Bronchial epithelial cell (primary cell): ENCODE data around the gene AKT3. TPM values are rescaled to one million over a fixed set of nuclear protein-coding genes. Genes with fewer than 3 reads are reported as not detected.
A peak's percentile ranks its signal among the peaks of the same experiment; 100 is the strongest.

ENCODE experiments used
- DNase-seq: peaks from one replicate; pipeline ENCODE4 v3.0.0-alpha.2; 2010; ENCODE audit warnings: low read depth
- FAIRE-seq: peaks from 2 replicates; lab custom pipeline; 2011; peaks lifted over from hg19 to GRCh38; lab: Jason Lieb, UNC
- H3K27me3 ChIP-seq: 2 replicates; pipeline ENCODE4 v1.5.1; 2011; ENCODE audit warnings: low read length; ENCODE audit not compliant: control insufficient read depth, insufficient read depth
- H3K36me3 ChIP-seq: 2 replicates; pipeline ENCODE4 v1.5.1; 2011; ENCODE audit warnings: low read length; ENCODE audit not compliant: control insufficient read depth, insufficient read depth
- H3K4me3 ChIP-seq: 2 replicates; pipeline ENCODE4 v1.5.1; 2011; ENCODE audit warnings: mild to moderate bottlenecking, low read depth, low read length, control low read depth
- CTCF ChIP-seq: IDR thresholded peaks from 2 replicates; pipeline ENCODE4 v1.5.1; 2011; ENCODE audit warnings: mild to moderate bottlenecking, moderate library complexity, low read length, control low read depth, inconsistent platforms; ENCODE audit not compliant: insufficient read depth, severe bottlenecking
- total RNA-seq: library from RNA; depleted of rRNA; stranded (reverse); fragments of >200 nt; gene quantifications from 2 replicates; pipeline ENCODE4 v1.2.1, GENCODE V29; 2014

The AKT3 gene
- total RNA-seq, 1 donor from 2014 or later = 7.9 TPM

GRCh38 chr1:243483952-243484351 is 366.1 kb downstream of the AKT3 start:
- no peak for TF ChIP-seq CTCF
- FAIRE-seq (no peak), DNase-seq (no peak)
- Histone ChIP-seq H3K4me3 (no peak overlapping the region), H3K27me3 (no peaks in the 10 kb centered on the region), H3K36me3 (peaks cover 3% of the 10 kb centered on the region)

DNA sequence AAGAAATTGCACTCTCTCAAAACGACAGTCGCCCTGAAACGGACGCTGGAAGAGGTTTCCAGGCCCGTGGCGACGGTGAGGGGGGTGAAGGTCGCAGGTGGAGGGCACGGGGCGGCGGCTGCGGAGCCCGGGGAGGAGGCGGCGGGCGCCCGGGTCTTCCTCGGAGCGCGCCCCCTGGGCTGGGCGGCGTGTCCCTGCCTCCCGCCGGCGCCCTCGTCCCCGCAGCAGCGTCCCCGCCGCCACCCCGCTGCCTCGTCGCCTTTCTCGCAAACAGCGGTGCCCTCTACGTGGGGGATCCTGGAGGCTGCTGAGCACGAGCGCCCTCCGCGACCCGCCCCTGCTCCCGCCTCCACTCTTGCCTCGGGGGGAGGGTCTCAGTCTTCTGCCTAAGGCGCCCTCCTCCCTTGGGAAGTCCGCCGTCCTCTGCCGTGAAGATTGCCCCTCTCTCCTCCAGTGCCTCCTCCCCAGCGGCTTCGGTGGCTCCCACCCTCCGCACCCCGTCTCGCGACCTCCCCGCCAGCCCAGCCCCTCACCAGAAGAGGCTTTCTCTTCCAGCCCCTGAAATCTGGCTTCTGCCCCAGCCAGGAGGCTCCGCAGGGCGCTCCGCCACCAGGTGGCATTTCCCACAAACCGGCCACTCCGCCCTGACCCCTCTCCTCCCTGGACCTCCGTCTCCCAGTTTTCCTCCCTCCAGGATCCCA is 366.8 kb downstream of the AKT3 start:
- FAIRE-seq = no peak
- peak overlapping the region; percentile 14 for H3K4me3 ChIP-seq
- TF ChIP-seq CTCF = peak; percentile 29

DNA sequence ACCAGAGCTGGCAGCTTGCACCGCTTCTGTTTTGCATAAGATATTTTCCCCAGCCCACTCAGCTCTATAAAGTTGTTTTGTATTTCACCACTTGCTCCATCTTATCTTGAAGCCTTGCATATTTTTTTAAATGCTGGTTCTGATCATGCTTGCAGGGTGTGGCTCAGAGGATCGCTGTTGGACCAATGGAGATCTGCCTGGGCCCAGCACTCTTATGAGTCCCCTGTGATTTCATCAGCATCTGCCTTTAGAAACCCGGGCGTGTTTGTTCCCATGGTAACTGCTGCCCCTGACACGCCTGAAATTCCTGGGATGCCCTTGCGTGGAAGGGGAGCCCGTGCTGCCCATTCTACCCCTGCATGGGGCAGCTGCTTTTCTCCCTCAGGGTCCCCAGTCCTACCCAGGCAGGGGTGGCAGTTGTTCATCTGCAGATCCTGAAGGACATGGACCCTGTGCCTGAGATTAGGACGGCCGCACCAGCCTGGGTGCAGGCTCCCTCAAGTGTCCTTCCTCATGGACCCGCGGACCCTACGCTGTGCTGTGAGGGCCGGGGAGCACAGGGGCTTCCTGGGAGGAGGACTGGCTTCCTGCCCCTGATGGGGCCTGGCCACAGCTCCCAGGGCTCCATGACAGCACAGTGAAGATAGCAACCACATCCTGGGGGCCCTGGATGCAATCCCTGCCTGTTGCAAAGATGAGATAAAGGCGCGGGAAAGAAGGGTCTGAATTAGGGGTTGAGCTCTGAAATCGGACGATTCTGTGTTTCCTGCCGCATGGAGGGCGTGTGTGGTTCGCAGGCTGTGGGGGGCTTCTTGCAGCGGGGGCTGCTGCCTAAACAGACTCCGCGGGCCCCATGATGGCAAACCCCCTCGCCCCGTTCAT is 367.7 kb downstream of the AKT3 start:
- Histone ChIP-seq H3K36me3 (peaks cover 1% of the 10 kb centered on the region), H3K4me3 (peak overlapping the region; percentile 14), H3K27me3 (no peaks in the 10 kb centered on the region)
- no peak for FAIRE-seq
- no peak for TF ChIP-seq CTCF
- DNase-seq = peak; percentile 68

More for the DNA sequence above, 366.8 kb downstream of the AKT3 start:
- DNase-seq = no peak
- H3K36me3 ChIP-seq = peaks cover 1% of the 10 kb centered on the region
- no peaks in the 10 kb centered on the region for H3K27me3 ChIP-seq

GRCh38 chr1:243481101-243481500 is 368.9 kb downstream of the AKT3 start:
- DNase-seq = no peak
- no peak for FAIRE-seq
- no peak for TF ChIP-seq CTCF

DNA sequence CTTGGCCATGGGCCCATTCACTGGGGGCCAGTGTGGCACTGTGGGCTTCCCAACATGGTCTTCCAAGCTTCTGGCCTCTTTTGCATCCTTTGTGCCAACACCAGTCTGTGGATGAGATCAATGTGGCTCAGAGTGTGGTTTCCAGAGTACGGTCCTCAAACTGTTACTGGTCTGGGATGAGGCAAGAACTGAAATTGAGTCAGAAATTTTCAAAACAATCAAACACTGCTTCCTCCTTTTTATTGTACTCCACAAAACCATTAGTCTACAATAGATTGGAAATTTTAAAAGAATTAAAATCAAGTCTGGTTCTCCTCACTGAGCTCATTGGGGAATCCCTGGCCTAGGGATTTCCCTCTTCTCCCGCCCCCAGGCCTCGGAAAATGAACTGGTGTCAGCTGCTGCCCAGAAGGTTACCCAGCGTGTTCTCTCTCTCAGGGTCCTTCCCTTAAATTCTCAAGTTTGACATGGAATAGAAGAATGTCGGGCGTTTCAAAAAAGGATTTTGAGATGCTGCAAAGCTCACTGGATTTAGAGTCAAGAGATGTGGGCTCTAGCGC is 372.2 kb downstream of the AKT3 start:
- TF ChIP-seq CTCF = no peak
- FAIRE-seq (peak; percentile 40), DNase-seq (no peak)
- no peaks in the 10 kb centered on the region for H3K27me3 ChIP-seq
- no peak overlapping the region for H3K4me3 ChIP-seq
- H3K36me3 ChIP-seq = no peaks in the 10 kb centered on the region

More at GRCh38 chr1:243481101-243481500, 368.9 kb downstream of the AKT3 start:
- H3K4me3 ChIP-seq = no peak overlapping the region
- peaks cover 1% of the 10 kb centered on the region for H3K36me3 ChIP-seq
- H3K27me3 ChIP-seq = no peaks in the 10 kb centered on the region
